Stromal cell of bone marrow (primary cell): Measurements from ENCODE around the gene WDR59.
"Not testable (repeated sequence)": the region's sequence is repeated elsewhere in the genome, so short reads cannot be mapped to it uniquely, and the experiment has no call there.

ENCODE experiments used
- DNase-seq: peaks from one replicate; pipeline ENCODE4 v3.0.0-alpha.2; 2012; ENCODE audit warnings: low read depth

WDR59 gene, protein sequence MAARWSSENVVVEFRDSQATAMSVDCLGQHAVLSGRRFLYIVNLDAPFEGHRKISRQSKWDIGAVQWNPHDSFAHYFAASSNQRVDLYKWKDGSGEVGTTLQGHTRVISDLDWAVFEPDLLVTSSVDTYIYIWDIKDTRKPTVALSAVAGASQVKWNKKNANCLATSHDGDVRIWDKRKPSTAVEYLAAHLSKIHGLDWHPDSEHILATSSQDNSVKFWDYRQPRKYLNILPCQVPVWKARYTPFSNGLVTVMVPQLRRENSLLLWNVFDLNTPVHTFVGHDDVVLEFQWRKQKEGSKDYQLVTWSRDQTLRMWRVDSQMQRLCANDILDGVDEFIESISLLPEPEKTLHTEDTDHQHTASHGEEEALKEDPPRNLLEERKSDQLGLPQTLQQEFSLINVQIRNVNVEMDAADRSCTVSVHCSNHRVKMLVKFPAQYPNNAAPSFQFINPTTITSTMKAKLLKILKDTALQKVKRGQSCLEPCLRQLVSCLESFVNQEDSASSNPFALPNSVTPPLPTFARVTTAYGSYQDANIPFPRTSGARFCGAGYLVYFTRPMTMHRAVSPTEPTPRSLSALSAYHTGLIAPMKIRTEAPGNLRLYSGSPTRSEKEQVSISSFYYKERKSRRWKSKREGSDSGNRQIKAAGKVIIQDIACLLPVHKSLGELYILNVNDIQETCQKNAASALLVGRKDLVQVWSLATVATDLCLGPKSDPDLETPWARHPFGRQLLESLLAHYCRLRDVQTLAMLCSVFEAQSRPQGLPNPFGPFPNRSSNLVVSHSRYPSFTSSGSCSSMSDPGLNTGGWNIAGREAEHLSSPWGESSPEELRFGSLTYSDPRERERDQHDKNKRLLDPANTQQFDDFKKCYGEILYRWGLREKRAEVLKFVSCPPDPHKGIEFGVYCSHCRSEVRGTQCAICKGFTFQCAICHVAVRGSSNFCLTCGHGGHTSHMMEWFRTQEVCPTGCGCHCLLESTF

DNA sequence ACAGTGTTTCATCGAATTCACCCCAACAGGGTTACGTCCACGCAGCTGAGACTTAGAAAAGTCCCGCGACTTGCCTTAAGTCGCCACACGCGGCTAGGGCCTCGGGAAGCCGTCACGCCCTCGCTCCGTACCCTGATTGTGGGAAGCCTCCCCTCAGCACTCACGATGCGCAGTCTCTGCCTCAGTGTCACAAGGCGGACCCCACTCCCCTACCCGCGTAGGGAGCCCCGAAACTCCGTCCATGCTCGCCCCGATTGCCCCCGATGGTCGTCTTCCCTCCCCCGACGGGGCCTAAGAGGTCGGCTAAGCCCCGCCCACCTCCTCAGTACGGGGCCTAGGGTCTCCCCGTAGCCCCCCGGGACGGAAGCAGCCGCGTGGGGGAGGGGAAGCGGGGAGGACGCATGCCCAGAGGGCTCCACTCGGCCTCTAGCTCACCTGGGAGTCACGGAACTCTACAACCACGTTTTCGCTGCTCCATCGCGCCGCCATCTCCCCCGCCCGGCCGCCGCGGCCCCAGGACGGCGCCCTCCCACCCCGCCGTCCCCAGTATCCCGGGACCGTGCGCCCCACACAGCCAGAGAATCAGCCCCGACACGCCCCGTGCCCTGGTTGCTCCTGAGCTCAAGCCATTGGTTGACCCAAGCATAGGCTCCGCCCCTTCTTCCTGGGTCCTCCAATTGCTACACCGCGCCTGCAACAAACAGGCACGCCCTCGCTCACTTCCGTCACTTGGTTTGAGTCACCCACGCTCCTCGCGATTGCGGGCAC is at the start of gene WDR59:
TSS of gene WDR59 (minus strand) at position 595 of the 768 bp plus-strand sequence. CDS start at position 489, 106 bp downstream.
- DNase-seq, result peak; percentile 99

DNA sequence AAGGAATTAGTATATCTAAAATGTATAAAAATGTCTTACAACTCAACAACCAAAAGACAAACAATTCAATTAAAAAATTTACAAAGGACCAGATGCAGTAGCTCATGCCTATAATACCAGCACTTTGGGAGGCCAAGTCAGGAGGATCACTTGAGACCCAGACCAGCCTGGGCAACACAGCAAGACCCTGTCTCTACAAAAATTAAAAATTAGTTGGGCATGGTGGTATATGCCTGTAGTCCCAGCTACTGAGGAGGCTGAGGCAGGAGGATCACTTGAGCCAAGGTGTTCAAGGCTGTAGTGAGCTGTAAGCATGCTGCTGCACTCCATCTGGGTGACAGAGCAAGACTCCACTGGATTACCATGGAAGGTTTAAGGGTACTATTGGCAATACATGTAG is 47.7 kb upstream of the WDR59 start:
- DNase-seq, result no peak

DNA sequence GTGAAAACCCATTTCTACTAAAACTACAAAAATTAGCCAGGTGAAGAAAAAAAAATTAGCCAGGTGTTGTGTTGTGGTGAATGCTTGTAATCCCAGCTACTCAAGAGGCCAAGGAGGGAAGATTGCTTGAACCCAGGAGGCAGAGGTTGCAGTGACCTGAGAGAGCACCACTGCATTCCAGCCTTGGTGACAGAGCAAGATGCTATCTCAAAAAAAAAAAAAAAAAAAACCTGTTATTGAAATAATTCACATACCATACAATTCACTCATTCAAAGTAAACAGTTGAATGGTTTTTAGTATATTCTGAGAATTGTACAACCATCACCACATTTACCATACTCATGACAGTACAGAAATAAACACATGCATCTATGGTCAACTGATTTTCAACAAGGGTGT is 44.9 kb upstream of the WDR59 start:
- no peak for DNase-seq

DNA sequence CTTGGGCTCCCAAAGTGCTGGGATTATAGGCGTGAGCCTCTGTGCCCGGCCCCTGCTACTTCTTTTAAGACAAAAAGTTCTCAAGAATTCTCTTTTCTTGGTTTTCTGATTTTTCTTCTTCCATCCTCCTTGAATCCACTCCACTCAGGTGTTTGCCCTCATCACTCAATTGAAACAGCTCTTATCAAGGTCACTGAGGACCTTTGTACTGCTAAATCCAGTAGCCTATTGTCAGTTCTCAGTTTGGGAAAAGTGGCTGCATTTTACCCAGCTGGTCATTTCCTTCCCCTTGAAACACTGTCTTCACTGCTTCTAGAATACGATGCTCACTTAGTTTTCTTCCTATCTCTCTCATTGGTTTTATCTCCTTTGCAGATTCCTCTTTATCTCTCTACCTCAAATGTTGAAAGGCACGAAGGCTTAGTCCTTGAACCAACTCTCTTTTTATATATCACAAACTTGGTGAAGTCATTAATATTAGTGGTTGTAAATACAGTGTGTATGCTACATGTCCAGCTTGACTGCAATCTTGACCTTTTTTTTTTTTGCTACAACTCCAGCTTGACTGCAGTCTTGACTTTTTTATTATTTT is 43.7 kb upstream of the WDR59 start:
- DNase-seq, result no peak

DNA sequence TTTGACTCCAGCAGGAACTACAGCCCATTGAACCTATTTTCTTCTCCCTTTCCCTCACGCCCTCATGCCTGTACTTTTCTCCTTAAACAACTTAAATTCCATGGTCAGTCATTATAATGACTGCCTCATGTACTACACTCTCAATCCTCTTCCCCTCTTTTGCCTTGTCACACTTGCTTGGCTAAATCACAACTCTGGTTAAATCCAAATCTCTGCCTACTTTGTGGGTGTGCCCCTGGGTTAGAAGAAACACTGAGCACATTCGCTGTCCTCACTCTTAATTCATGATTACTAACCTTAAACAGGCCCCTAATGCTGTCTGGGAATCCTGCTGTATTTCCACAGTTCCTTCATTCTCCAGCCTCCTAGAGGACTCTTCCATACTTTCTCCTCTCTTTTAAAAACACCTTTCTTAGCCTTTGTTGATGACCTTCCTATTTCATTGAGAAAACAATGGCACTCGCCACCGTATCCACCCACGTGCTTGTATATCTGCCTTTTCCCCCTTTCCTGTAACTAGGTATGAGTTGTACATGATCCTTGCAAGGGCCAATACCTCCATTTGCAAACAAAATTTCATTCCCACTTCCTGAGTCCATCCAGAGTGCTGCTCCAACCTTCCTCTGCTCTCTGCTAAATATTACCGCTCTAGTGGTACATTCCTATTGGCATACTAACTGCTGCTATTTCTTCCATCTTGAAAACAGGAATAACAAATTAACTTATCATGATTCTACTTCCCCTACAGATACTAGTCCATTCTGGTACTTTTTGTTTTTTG is 42.8 kb upstream of the WDR59 start:
- DNase-seq, result no peak

DNA sequence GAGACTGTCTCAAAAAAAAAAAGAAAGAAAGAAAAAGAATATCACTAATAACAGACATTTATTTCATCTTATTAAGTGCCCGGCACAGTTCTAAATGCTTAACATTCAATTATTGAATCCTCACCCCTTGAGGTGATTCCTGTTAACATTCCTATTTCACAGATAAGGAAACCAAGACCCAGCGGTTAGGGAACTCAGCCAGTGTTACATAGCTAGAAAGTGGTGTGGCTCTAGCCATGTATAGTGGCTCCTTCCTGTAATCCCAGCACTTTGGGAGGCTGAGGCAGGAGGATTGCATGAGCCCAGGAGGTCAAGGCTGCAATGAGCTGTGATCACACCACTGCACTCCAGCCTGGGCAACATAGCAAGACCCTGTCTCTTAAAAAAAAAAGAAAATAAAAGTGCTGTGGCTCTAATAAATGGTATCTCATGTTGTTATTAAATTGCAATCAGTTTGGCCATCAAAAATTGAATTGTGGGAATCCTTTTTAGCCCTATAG is 42.0 kb upstream of the WDR59 start:
- no peak for DNase-seq

DNA sequence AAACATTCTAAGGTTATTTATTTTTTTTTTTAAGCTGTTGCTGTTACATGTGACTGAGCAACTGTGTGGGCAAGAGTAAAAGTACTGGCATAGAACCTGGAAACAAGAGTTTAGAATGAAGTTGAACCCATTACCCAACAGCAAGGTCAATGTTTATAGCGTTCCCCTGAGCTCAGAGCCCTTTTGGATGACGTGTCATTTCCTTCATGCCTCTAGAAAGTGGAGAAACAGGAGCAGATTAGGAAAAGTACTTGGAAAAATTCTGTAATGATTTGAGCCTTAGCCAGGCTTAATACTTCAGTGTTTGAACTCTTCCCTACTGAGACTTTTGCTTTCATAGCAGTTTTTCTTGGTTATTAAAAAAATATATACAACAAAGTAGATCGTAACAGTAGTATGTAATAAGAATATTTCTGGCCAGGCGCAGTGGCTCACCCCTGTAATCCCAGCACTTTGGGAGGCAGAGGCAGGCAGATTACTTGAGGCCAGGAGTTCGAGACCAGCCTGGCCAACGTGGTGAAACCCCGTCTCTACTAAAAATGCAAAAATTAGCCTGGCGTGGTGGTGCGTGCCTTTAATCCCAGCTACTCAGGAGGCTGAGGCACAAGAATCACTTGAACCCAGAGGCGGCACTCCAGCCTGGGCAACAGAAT is 41.4 kb upstream of the WDR59 start:
- peak; percentile 99 for DNase-seq

DNA sequence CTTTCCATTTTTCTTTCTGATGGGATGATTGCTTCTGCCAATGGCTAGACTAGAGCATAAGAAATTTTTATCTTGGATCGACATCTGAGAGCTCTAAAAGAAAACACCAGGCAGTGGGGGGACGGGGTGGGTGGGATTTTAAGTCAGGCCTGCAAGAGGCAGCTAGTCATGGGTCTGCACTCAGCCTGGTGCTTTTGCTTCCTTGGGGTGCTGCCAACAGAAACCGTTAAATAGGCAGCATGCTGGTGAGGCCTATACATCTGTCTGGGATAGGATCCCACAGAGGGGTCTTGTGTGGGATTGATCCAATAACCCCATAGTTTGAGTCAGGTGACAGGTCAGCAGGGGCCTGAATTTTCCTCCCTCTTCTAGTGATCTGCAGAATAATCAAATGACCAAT is 40.8 kb upstream of the WDR59 start:
- no peak for DNase-seq

DNA sequence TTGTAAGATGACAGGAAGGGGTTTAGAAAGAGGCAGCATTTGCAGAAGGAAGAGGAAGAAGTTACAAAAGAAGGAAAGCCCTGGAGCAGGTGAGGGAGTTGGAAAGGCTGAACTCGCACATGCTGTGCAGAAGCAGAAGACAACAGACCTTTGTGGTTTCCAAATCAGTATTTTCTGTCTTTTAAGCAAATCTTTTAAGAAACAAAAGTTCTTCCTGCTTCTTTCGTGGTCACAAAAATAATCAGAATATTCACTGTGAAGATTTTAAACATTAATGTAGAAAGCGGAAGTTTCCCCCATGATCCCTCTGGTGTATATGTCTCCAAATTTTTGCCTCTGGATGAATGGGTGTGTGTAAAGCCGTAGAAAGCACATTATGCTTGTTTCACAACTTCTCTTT is 39.7 kb upstream of the WDR59 start:
- no peak for DNase-seq

DNA sequence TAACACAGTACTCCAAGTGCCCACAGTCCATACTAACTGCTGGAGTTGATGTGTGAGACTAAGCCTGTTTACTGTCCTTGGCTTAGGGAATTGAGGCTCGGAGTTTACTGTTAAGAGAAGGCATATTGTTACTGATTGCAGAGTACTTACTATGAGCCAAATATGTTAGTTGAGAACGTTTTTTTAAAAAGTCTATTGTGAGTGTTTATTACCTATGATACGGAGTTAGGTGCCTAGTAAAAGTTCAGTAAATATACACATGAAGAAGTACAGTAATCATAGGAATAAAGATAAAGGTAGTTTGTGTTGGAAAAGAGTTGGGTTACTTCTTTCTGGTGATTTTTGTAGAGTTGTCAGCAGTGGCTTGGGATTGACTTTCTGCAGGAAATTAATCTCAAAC is 39.3 kb upstream of the WDR59 start:
- DNase-seq, result no peak

DNA sequence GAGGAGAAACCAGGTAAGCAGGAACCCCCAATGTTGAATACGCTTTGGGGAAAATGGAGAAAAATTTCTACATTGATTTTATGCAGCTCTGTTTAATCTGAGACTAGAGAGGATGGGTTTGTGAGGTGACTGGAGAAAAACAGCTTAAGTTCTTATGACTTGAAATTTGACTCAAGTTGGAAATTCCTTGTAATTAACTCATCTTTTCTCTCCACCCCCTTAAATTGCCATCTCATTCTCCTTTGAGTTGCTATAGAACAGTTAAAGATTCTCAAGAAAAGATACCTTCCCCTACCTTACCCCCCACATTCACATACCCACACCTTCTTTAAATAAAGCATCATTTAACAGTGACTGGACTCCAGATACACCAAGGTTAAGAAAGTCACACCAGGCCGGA is 38.1 kb upstream of the WDR59 start:
- DNase-seq, result no peak

DNA sequence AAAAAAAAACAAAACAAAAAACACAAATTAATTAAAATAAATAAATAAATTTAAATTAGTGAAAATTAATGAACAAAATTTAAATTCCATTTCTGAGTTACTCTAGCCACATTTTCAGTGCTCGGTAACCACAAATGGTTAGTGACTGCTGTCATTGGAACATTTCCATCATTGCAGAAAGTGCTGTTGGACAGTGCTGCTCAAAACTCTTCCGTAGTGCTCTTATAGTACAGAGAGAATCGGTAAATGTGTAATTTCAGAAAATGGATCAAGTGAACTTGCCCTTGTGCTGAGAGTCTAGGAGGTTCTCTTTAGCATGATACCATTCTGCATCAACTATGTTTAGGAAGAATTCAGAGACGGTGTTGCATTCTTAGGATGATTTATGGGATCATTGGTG is 37.6 kb upstream of the WDR59 start:
- no peak for DNase-seq

DNA sequence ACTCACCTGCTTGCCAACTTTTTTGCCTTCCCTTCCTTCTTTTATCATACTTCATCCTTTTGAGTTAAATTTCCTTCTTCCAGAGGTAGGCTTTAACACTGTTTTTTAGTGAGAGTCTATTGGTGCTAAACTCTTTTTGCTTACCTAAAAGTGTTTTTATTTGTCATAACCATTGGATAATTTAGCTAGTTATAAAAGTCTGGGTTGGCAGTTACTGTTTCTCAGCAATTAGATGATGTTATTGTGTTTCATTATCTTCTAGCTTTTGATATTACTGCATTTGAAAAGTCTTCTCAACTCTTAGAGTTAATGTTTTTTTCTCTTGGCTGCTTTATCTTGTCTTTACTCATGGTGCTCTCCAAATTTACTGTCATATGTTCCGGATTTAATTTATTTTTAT is 36.5 kb upstream of the WDR59 start:
- DNase-seq, result no peak

DNA sequence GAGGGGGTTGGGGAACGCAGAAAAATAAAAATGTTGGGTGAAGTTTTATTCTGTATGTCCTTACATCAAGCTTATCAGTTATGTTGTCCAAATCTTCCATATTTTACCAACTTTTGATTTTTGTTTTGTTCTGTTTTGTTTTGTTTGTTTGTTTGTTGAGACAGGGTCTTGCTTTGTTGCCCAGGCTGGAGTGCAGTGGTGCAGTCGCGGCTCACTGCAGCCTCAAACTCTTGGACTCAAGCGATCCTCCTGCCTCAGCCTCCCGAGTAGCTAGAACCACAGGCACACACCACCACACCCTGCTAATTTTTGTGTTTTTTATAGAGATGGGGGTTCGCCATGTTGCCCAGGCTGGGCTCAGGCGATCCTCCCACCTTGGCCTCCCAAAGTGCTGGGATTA is 34.7 kb upstream of the WDR59 start:
- no peak for DNase-seq

DNA sequence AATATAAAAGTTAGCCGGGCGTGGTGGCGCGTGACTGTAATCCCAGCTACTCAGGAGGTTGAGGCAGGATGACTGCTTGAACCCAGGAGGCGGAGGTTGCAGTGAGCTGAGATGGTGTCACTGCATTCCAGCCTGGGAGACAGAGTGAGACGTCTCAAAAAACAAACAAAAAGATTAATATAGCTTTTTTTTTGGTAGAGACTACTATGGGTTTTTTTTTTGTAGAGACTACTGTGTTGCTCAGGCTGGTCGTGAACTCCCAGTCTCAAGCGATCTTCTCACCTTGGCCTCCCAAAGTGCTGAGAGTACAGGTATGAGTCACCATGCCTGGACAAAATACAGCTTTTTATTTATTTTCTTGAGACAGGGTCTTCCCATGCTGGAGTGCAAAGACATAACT is 34.1 kb upstream of the WDR59 start:
- no peak for DNase-seq

DNA sequence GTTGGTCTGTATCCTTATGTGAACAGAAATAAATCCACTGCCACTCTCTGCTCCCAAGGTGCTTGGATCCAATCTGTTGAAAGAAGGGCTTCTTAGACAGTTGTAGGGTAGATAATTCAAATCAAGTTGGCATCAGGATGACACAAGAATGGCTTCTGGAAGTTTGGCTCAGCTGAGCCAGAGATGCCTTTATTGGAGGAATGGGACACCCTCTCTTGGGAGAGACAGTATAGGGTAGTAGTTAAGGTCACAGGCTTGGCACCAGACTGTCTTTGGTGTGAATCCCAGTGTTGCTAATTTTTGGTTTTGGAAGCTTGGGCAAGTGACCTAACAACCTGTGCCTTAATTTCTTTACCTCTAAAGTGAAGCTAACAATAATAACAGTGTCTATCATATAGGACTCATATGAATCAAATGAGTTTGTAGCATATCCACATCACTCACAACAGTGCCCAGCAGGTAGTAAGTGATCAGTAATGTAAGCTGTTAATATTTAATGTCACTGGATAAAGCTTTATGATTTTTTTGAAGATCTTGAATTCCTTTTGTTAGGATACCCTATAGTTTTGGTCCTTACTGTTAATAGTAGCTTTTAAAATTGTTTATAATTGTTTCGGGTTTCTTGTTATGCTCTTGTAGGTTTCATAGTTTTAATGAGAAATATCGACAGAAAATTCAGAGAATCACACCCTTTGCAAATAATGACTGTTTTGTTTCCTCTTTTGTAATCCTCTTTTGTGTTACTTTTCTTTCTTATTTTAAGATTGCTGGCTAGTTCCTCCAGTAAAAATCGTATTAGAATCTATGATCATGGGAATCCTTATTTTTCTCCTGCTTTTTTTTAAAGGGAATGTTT is 33.0 kb upstream of the WDR59 start:
- no peak for DNase-seq

DNA sequence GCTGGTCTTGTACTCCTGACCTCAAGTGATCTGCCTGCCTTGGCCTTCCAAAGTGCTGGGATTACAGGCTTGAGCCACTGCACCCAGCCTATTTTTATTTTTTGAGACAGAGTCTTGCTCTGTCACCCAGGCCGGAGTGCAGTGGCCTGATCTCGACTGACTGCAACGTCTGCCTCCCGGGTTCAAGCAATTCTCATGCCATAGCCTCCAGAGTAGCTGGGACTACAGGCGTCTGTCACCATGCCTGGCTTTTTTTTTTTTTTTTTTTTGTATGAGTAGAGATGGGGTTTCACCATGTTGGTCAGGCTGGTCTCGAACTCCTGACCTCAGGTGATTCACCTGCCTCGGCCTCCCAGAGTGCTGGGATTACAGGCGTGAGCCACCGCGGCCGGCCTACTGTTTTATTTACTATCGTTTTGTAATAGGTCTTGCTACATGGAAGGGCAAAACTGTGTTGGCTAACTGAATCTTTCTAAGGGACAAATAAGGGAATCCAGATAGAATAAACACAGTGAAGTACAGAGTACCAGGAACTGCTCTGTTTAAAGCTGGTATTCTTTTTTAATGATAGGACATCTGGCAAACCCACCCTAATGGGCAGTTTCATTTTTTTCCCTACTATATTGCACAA is 31.6 kb upstream of the WDR59 start:
- not testable (repeated sequence) for DNase-seq

DNA sequence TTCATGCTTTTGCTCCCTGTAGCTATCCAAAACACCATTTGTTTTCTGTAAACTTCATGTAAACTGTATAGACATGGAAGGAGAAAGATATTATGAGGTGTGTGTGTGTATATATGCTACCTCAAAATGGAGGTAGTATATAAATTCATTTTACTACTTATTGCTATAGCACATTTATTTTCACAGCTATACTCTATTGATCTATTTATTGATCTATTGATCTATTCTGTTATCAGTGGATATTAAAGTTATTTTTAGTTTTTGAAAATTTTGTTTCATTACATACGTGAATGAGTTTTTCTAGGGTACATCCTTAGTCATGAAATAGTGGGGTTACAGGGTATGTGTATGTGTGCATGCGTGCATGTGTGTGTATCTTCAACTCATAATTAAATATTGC is 29.4 kb upstream of the WDR59 start:
- DNase-seq, result no peak

DNA sequence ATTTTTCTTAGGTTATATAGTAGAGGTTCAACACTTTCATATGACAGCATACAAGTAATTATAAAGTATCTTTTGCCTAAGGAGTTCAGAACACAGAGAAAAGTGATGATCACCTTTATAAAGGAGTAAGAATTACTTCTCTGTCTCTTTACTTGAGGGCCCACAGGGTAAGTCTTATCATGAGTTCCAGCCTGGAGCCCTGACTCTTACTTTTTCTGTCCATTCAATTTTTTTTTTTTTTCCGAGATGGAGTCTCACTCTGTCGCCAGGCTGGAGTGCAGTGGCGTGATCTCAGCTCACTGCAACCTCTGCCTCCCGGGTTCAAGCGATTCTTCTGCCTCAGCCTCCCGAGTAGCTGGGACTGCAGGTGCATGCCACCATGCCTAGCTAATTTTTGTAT is 28.2 kb upstream of the WDR59 start:
- not testable (repeated sequence) for DNase-seq
